Upper lobe of right lung (tissue), 1 donor: ENCODE measurements around the gene TFRC. TPM values are rescaled to one million over a fixed set of nuclear protein-coding genes. Genes with fewer than 3 reads are reported as not detected.
"Not testable (repeated sequence)": the region's sequence is repeated elsewhere in the genome, so short reads cannot be mapped to it uniquely, and the experiment has no call there.

Experiments
- ATAC-seq: fragments of 200-7000 bp; cut with Tn5 transposase; one replicate; pipeline ENCODE4 v1.9.1; 2020; ENCODE audit warnings: mild to moderate bottlenecking, moderate library complexity
- DNase-seq: peaks from one replicate; pipeline ENCODE4 v3.0.0-alpha.2; 2020
- H3K27ac ChIP-seq: fragments of 200-600 bp; one replicate; pipeline ENCODE4 v1.8.0; 2022
- H3K27me3 ChIP-seq: fragments of 200-600 bp; one replicate; pipeline ENCODE4 v1.8.0; 2022; ENCODE audit warnings: mild to moderate bottlenecking
- H3K36me3 ChIP-seq: fragments of 200-600 bp; one replicate; pipeline ENCODE4 v1.8.0; 2022
- H3K4me1 ChIP-seq: fragments of 200-600 bp; one replicate; pipeline ENCODE4 v1.8.0; 2022
- H3K4me3 ChIP-seq: fragments of 200-600 bp; one replicate; pipeline ENCODE4 v1.8.0; 2022; ENCODE audit warnings: mild to moderate bottlenecking
- H3K9me3 ChIP-seq: fragments of 200-600 bp; one replicate; pipeline ENCODE4 v1.8.0; 2022
- CTCF ChIP-seq: fragments of 200-600 bp; IDR thresholded peaks from one replicate; pipeline ENCODE4 v1.8.0; 2022; ENCODE audit warnings: antibody characterized with exemption
- intact Hi-C: fragments of 100-400 bp; cut with DNase I; formaldehyde crosslinking; loops from one replicate; pipeline ENCODE4 v1.11.0; 2022
- total RNA-seq: library from RNA; stranded (reverse); fragmentation: NEBNext Ultra II Directional; extraction: Animal tissue kit (Norgen Biotek cat#: 25700); gene quantifications from one replicate; pipeline ENCODE4 v1.2.1, GENCODE V29; 2021
- donor health status: DM: no; HTN: yes; CAD: no; lungs with severe emphysema.

TFRC gene
- total RNA-seq, 1 donor from 2014 or later: 248 TPM

GRCh38 chr3:196093317-196094111, 11.6 kb upstream of the TFRC start:
- H3K27ac ChIP-seq: no peak overlapping the region

GRCh38 chr3:196087906-196088305, 6.0 kb upstream of the TFRC start:
- no peak for ATAC-seq

More at GRCh38 chr3:196093317-196094111, 11.6 kb upstream of the TFRC start:
- intact Hi-C loops: no loop called here
- ATAC-seq (peak; percentile 78), DNase-seq (peak; percentile 40)
- H3K27me3 ChIP-seq: no peaks in the 10 kb centered on the region
- H3K9me3 ChIP-seq: no peaks in the 10 kb centered on the region
- no peak for TF ChIP-seq CTCF
- no peaks in the 10 kb centered on the region for H3K36me3 ChIP-seq
- no peaks in the 10 kb centered on the region for H3K4me1 ChIP-seq
- no peak overlapping the region for H3K4me3 ChIP-seq

GRCh38 chr3:196082619-196082971, 705 bp upstream of the TFRC start:
- intact Hi-C loops: no loop called here
- no peak for TF ChIP-seq CTCF
- ATAC-seq: no peak
- peaks cover 14% of the 10 kb centered on the region for H3K4me1 ChIP-seq
- H3K27ac ChIP-seq: peak overlapping the region; percentile 95
- no peak for DNase-seq
- no peaks in the 10 kb centered on the region for H3K9me3 ChIP-seq
- no peaks in the 10 kb centered on the region for H3K36me3 ChIP-seq
- peak overlapping the region; percentile 96 for H3K4me3 ChIP-seq
- no peaks in the 10 kb centered on the region for H3K27me3 ChIP-seq

More at GRCh38 chr3:196087906-196088305, 6.0 kb upstream of the TFRC start:
- no peak overlapping the region for H3K4me3 ChIP-seq
- H3K27ac ChIP-seq: no peak overlapping the region
- intact Hi-C loops: no loop called here
- no peaks in the 10 kb centered on the region for H3K27me3 ChIP-seq
- H3K9me3 ChIP-seq: no peaks in the 10 kb centered on the region
- H3K4me1 ChIP-seq: no peaks in the 10 kb centered on the region
- no peaks in the 10 kb centered on the region for H3K36me3 ChIP-seq
- DNase-seq: peak; percentile 6
- no peak for TF ChIP-seq CTCF

DNA sequence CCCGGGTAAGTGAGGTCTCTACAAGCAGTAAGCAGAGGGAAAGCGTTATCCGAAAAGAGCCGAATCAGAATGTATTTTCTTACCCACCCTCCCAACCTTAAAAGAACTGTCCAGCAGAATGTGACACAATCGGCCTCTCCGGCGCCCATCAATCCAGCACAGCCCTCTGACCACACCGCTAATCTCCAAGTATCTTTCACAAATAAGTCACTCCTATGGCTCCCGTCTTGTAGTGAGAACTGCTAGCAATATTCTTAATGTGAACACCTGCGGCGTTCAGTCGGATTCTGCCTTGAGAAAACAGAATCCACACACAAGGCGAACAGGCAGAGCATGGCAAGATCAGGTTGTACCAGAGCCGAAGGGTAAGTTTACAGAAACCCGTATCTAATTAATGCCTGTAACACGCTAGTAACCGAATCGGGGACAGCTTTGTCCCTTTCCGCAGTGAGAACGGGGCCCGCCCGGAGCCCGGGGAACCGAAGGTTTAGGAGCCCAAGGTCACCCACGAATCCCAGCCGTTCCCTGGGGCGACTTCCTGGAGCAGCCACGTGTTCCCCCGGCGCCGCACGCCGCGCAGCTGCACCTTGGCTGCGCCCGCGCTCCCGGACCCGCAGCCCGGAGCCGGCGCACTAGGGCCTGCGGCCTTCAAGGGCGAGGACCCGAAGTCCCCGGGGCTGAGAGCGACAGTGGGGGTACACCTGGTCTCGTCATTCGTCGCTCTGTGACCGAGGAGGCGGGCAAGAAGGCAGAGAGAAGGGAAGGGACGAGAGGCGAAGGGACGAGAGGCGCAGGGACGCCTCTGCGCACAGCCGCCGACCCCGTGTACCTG, 672 bp downstream of the TFRC start:
- Histone ChIP-seq H3K27ac (peak overlapping the region; percentile 95), H3K4me3 (peak overlapping the region; percentile 96), H3K27me3 (no peaks in the 10 kb centered on the region), H3K4me1 (peaks cover 14% of the 10 kb centered on the region), H3K9me3 (no peaks in the 10 kb centered on the region), H3K36me3 (peaks cover 7% of the 10 kb centered on the region)
- DNase-seq (peak; percentile 85), ATAC-seq (peak; percentile 84)
- TF ChIP-seq CTCF: no peak
- intact Hi-C loops: no loop called here

- peak overlapping the region; percentile 96 for H3K4me3 ChIP-seq
- peak overlapping the region; percentile 95 for H3K27ac ChIP-seq
- H3K9me3 ChIP-seq, DNase-seq, intact Hi-C loops, ATAC-seq, H3K27me3 ChIP-seq: not testable (repeated sequence)
- peaks cover 14% of the 10 kb centered on the region for H3K4me1 ChIP-seq
- H3K36me3 ChIP-seq: peaks cover 17% of the 10 kb centered on the region
Observed at GRCh38 chr3:196080101-196080846, 1.6 kb downstream of the TFRC start.
